Fibroblast of skin of right quadriceps (primary cell): ENCODE data around the gene KCNIP4.
A peak's percentile ranks its signal among the peaks of the same experiment; 100 is the strongest.

ENCODE experiments used
- DNase-seq: peaks from one replicate; pipeline ENCODE4 v3.0.0-alpha.2; 2013

Gene KCNIP4

DNA sequence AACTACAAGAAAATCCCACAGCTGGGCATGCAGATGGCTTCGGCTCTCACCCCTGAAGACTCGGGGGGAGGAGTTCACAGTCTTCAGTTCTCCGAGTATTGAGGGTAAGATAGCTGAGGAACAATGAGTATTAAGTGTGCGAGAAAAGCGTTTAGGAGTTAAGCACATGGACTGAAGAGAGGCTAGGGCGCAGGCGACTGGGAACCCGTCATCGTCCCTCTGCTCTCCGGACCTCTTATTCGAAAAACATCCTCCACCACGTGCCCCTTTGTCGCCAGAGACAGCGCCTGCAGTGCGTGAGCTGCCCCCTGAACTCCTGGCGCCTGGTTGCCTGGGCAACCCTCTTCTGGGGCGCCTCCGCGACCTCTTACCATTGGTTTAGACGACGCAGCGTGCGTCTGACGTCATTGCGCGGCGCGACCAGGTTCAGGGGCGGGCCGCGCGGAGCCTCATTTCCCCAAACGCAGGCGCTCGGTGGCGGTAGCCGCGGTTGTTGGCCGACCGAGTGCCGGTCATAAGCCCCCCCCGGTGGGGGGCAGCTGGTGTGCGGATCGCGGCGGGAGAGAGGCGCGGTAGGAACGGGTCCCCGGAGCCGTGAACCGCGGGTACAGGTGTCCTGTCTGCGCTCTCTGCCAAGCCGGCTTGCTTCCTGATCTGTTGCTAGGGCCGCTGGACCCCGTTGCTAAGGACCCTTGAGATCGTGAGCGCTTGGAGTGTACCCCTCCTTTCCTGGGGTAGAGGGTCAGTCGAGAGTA lies 1248.4 kb downstream of the KCNIP4 start, which contains the start of gene PACRGL:
PACRGL (plus strand) TSS at position 452 of the 755 bp plus-strand sequence. CDS start 4,024 bp downstream, outside the sequence.
- peak; percentile 93 for DNase-seq

DNA sequence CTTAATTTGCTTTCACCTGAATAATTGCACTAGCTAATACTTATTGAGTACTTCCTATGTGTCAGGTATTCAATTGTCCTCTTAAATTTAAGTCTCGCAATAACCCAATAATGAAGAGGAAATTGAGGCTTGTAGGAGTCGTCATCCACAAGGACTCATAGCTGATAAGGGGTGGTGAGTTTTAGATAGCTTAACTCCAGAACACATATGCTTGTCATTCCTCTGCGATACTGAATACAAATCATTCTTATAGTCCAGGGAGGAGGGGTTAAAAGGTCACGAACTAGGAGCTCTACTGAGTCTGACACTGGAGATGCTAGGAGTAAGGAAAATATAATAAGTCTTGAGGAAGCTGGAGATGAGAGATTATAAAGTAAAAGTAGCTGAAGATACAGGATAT lies 1249.8 kb downstream of the KCNIP4 start:
- DNase-seq, result no peak

DNA sequence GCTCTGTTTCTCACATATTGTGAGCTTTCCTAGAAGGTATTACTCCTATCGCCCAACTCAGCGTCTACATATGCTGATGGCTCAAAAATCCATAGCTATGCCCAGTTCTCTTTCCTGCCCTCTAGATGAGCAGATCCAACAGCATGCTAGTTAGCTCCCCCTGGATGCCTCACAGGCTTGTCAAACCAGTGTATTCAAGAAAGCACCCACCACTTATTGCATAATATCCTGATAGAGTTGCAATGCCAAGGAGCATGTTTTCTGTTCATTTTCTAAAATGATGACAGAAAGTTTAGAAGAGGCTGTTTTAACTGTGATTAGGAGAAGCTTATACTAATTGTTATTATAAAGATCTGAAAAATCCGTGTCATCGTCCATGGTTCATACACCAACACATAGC lies 1250.2 kb downstream of the KCNIP4 start:
- DNase-seq, result peak; percentile 30

DNA sequence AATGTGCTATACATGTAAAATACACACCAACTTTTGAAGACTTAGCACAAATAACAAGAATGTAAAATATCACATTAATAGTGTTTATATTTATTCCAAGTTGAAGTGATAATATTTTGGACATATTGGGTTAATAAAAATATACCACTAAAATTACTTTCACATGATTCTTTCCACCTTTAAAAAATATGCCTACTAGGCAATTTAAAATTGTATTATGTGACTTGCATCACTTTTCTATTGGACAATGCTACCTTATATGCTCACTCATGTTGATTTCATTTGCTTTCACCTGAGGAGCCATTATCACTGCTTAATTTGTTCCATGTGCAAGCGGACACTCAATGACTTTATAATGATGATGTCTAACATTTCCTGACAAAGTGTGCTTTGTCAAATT lies 1251.8 kb downstream of the KCNIP4 start:
- no peak for DNase-seq

DNA sequence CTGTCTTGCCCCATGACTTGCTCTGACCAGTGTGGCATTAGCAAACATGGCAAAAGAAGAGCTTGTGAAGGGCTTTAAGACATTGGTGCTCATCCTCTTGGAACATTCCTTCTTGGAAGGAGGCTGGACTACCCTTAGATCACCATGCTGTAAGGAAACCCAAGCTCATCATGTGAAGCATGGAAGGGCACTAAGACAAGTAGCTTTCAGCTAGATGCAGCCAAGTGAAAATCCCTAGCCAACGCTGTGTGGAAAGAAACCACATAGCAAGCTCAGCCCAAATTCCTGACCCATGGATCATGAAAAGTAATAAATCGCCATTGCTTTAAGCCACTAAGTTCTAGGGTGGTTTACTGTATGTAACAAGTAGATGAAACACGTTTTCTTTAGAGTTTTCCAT lies 1260.7 kb downstream of the KCNIP4 start:
- DNase-seq, result peak; percentile 85

DNA sequence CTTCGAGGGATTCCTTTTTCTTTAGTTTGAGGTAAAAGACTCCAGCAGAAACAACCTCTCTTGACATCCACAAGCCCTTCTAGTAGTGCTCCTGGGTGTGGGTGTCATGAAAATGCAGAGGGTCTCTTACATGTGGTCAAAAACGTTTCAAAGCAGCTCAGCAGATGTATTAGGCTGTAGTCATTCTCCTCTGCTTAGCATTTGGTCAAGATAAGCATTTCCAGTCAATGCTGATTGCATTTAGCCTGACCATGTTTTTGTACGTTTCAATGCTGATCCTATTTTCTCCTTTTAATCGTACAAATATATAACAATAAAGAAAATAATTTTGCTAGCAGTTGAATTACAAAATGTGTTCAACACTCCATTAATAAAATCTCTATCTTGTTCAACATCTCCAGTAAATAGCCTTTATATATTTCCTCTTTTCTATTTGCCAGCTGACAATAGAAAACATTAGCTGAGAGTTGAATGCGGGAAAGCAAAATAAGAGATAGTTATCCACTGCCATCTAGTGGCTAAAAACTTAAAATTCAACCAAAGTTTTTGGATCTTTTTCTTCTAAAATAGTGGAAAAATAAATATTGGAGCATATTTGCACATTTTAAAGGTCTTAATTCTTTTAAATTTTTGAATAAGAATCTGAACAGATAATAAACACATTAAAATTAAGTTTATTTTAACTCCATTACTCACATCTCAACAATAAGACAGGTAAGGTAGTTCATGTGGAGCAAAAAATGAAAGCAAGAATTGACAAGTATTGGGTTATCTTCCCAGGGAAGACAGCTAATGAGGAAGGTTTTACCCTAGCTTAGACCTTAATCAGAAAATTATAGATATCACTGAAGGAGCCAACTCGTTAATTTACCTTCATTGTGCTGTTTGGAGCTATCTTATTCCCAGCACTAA lies 1263.5 kb downstream of the KCNIP4 start:
- DNase-seq, result peak; percentile 25

DNA sequence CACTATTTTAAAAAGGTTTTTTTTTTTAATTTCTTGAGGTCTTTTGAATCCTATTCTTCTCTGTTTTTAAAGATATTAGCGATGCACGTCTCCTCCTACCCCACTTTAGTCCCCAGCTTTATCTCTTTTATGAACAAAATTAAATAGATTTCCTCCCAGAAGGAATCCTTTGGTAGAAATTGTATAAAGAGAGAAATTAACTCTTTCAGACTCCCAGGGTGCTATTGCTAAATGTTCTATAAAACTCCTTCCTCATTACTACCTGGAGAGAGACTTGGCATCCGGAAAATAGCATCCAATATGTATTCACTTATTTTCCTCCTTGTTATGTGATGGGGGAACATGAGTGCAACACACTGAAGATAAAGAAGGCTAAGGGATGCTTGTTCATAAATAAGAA lies 1264.8 kb downstream of the KCNIP4 start:
- DNase-seq, result no peak

DNA sequence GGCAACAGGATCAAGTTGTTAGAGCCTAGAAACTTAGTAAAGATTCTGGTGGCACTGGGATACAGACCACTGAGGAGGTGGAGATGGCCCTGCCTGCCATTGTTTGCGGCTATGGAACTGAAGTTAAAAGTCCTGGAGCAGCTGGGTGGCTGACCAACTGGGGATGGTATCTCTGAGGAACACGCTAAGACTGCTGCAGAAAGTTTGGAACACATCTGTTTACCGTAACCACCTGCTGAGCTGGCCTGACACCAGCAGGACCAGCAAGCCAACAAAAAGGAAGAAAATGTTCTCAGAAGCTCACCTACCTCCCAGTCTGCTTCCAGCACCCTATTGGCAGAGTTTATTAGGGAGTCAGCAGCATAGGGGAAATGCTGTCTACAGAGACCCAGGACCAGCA lies 1265.7 kb downstream of the KCNIP4 start:
- no peak for DNase-seq

DNA sequence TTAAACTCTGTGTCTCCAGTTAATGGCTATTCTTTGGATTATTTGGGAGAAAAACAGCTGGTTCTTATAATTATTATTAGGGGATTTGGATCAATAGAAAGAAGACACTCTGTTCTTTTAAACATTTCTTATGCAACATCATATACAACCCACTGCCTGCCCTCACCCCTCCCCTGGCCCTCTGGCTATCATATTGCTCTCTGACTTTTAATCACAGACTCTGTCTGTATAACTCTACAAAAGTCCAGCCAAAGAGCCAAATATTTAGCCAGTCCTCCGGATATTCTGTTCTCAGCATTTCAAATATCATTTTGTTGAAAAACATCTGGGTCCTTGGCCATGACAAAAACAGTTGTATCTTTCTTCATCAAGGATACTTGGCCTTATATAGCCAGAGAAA lies 1267.3 kb downstream of the KCNIP4 start:
- no peak for DNase-seq

DNA sequence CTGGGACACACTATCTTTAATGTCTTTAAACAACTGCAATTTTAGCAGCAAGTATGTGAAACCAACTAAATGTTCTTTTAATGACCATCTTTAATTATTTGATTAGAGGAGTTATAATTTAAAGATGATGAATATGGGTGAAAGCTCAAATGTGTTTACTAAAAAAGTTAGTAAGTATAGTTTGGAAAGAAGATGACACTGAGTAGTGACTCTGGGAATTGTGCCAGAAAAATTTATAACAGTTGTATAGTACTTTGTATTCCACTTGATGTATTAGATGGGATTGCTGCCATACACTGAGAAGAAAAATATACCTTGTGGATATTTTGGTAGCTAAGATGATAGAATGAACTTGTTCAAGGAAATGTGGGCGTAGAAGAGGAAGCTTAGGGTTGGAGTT lies 1267.8 kb downstream of the KCNIP4 start:
- no peak for DNase-seq

DNA sequence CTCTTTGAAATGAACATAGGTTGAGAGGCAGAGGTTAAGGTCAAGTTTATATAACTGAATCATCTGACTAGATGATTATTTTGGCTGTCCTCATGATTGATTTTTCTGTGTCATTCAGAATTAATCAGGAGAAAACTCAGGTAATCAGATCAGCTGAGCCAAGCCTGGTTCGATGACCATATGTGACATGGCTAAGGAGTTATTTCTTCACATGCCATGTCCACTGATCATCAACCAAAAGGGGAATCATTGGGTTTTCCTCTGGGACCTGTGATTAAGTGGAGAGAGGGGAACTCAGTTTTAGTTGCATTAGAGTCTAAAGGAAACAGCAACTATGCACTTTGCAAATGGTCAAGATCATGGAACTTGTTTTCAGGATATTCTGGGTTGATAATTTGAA lies 1268.6 kb downstream of the KCNIP4 start:
- no peak for DNase-seq
